Neural progenitor cell (in vitro differentiated cells): ENCODE measurements around the gene PEX12. TPM values are rescaled to one million over a fixed set of nuclear protein-coding genes. Genes with fewer than 3 reads are reported as not detected.

Source experiments
- DNase-seq: peaks from one replicate; pipeline ENCODE4 v3.0.0-alpha.2; 2016; ENCODE audit warnings: low spot score
- H2AFZ ChIP-seq: fragments of 200-600 bp; sonication (generic); replicated peaks from 2 replicates; pipeline ENCODE4 v1.6.1; 2016; ENCODE audit warnings: antibody characterized with exemption
- H3F3A ChIP-seq: fragments of 200-600 bp; sonication (generic); 2 replicates; pipeline ENCODE4 v1.6.1; 2016; ENCODE audit warnings: antibody characterized with exemption, low read depth
- H3K27ac ChIP-seq: fragments of 200-600 bp; sonication (generic); 2 replicates; pipeline ENCODE4 v1.5.1; 2016; ENCODE audit warnings: mild to moderate bottlenecking
- H3K27me3 ChIP-seq: fragments of 200-600 bp; sonication (generic); 2 replicates; pipeline ENCODE4 v1.6.1; 2016; ENCODE audit warnings: mild to moderate bottlenecking, moderate library complexity
- H3K36me3 ChIP-seq: fragments of 200-600 bp; sonication (generic); 2 replicates; pipeline ENCODE4 v1.5.1; 2016
- H3K4me1 ChIP-seq: fragments of 200-600 bp; sonication (generic); 2 replicates; pipeline ENCODE4 v1.6.1; 2016; ENCODE audit warnings: mixed run types
- H3K4me2 ChIP-seq: fragments of 200-600 bp; sonication (generic); 2 replicates; pipeline ENCODE4 v1.6.1; 2016
- H3K4me3 ChIP-seq: fragments of 200-600 bp; sonication (generic); 2 replicates; pipeline ENCODE4 v1.5.1; 2016
- H3K79me2 ChIP-seq: fragments of 200-600 bp; sonication (generic); 2 replicates; pipeline ENCODE4 v1.6.1; 2016; ENCODE audit warnings: low read depth
- H3K9ac ChIP-seq: fragments of 200-600 bp; sonication (generic); 2 replicates; pipeline ENCODE4 v1.6.1; 2016
- H3K9me3 ChIP-seq: fragments of 200-600 bp; sonication (generic); 2 replicates; pipeline ENCODE4 v1.5.1; 2016; ENCODE audit warnings: low read depth
- H4K20me1 ChIP-seq: fragments of 200-600 bp; sonication (generic); 2 replicates; pipeline ENCODE4 v1.6.1; 2016; ENCODE audit warnings: low read depth
- H3K27ac Mint-ChIP-seq: 3 replicates; pipeline ENCODE4 v1.8.0; 2021; ENCODE audit warnings: mixed read lengths
- H3K27me3 Mint-ChIP-seq: 2 replicates; pipeline ENCODE4 v1.8.0; 2022; ENCODE audit warnings: low read depth, mild to moderate bottlenecking, inconsistent platforms, moderate library complexity, mixed read lengths; ENCODE audit not compliant: insufficient read depth
- H3K36me3 Mint-ChIP-seq: 3 replicates; pipeline ENCODE4 v1.8.0; 2021; ENCODE audit warnings: mixed read lengths
- H3K4me1 Mint-ChIP-seq: 3 replicates; pipeline ENCODE4 v1.8.0; 2021; ENCODE audit warnings: mixed read lengths
- H3K4me3 Mint-ChIP-seq: 3 replicates; pipeline ENCODE4 v1.8.0; 2021; ENCODE audit warnings: mild to moderate bottlenecking, moderate library complexity, mixed read lengths
- H3K9me3 Mint-ChIP-seq: 3 replicates; pipeline ENCODE4 v1.8.0; 2020; ENCODE audit warnings: mixed read lengths
- EZH2 ChIP-seq: fragments of 200-600 bp; sonication (generic); IDR thresholded peaks from 2 replicates; pipeline ENCODE4 v1.6.1; 2017; ENCODE audit warnings: antibody characterized with exemption, mild to moderate bottlenecking, moderate library complexity
- EZH2phosphoT487 ChIP-seq: fragments of 200-600 bp; sonication (generic); IDR thresholded peaks from 2 replicates; pipeline ENCODE4 v1.6.1; 2017; ENCODE audit warnings: antibody characterized with exemption
- total RNA-seq: library from RNA; depleted of rRNA; stranded (reverse); fragments of >200 nt; gene quantifications from 2 replicates; pipeline ENCODE4 v1.2.3, GENCODE V29; 2015; ENCODE audit warnings: low replicate concordance
- TF ChIP-seq, protein P1 (sequence below): fragments of 200-600 bp; sonication (generic); IDR thresholded peaks from 2 replicates; pipeline ENCODE4 v1.5.1; 2017; ENCODE audit warnings: antibody characterized with exemption, mild to moderate bottlenecking

PEX12 gene
- total RNA-seq, result 6.5 and 7.0 TPM in 2 replicates

GRCh38 chr17:35578197-35578928 lies at the start of gene PEX12:
PEX12 (minus strand) TSS chr17:35578571; CDS start chr17:35578021, 550 bp downstream.
- no peaks in the 10 kb centered on the region for H3K9me3 Mint-ChIP-seq
- Histone ChIP-seq H4K20me1 (no peaks in the 10 kb centered on the region), H3K4me2 (peak within 1 kb of the TSS; percentile 97), H3K4me3 (peak within 1 kb of the TSS; percentile 80), H3K79me2 (peaks cover 9% of the 10 kb centered on the region), H3K27ac (peak within 1 kb of the TSS; percentile 87), H3K9me3 (no peaks in the 10 kb centered on the region), H3K4me1 (peaks cover 10% of the 10 kb centered on the region), H3K9ac (peak within 1 kb of the TSS; percentile 94), H3K27me3 (peaks cover 3% of the 10 kb centered on the region), H3K36me3 (no peaks in the 10 kb centered on the region), H3F3A (peaks cover 45% of the 10 kb centered on the region), H2AFZ (peak within 1 kb of the TSS; percentile 85)
- peak within 1 kb of the TSS; percentile 97 for H3K4me3 Mint-ChIP-seq
- TF ChIP-seq, protein P1, sequence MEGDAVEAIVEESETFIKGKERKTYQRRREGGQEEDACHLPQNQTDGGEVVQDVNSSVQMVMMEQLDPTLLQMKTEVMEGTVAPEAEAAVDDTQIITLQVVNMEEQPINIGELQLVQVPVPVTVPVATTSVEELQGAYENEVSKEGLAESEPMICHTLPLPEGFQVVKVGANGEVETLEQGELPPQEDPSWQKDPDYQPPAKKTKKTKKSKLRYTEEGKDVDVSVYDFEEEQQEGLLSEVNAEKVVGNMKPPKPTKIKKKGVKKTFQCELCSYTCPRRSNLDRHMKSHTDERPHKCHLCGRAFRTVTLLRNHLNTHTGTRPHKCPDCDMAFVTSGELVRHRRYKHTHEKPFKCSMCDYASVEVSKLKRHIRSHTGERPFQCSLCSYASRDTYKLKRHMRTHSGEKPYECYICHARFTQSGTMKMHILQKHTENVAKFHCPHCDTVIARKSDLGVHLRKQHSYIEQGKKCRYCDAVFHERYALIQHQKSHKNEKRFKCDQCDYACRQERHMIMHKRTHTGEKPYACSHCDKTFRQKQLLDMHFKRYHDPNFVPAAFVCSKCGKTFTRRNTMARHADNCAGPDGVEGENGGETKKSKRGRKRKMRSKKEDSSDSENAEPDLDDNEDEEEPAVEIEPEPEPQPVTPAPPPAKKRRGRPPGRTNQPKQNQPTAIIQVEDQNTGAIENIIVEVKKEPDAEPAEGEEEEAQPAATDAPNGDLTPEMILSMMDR, result no peak
- no peak for TF ChIP-seq EZH2phosphoT487
- peak; percentile 29 for TF ChIP-seq EZH2
- no peaks in the 10 kb centered on the region for H3K27me3 Mint-ChIP-seq
- peaks cover 13% of the 10 kb centered on the region for H3K4me1 Mint-ChIP-seq
- peaks cover 6% of the 10 kb centered on the region for H3K36me3 Mint-ChIP-seq
- DNase-seq, result peak; percentile 87
- peak within 1 kb of the TSS; percentile 88 for H3K27ac Mint-ChIP-seq

DNA sequence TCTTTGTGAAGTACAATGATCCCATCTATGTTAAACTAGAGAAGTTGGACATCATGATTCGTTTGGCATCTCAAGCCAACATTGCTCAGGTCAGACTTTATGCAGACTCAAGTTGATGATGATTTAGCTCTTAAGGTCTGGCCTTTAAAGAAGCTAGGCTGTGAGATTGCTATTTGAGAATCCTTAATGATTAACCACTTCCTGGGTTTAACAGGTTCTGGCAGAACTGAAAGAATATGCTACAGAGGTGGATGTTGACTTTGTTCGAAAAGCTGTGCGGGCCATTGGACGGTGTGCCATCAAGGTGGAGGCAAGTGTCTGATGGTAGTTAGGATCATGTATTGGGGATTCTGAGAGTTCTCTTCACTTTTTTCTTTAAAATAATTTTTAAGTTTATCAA lies 49.0 kb upstream of the PEX12 start:
- Histone ChIP-seq H3F3A (no peaks in the 10 kb centered on the region), H3K4me1 (no peaks in the 10 kb centered on the region), H3K4me3 (no peak overlapping the region), H4K20me1 (peaks cover 7% of the 10 kb centered on the region), H3K9me3 (no peaks in the 10 kb centered on the region), H3K27ac (no peak overlapping the region), H2AFZ (no peak overlapping the region), H3K9ac (no peak overlapping the region), H3K27me3 (no peaks in the 10 kb centered on the region), H3K36me3 (no peaks in the 10 kb centered on the region), H3K4me2 (no peak overlapping the region), H3K79me2 (no peaks in the 10 kb centered on the region)
- no peaks in the 10 kb centered on the region for H3K27me3 Mint-ChIP-seq
- TF ChIP-seq EZH2phosphoT487, result no peak
- H3K27ac Mint-ChIP-seq, result no peak overlapping the region
- H3K4me1 Mint-ChIP-seq, result no peaks in the 10 kb centered on the region
- H3K9me3 Mint-ChIP-seq, result no peaks in the 10 kb centered on the region
- peaks cover 8% of the 10 kb centered on the region for H3K36me3 Mint-ChIP-seq
- H3K4me3 Mint-ChIP-seq, result no peak overlapping the region
- DNase-seq, result no peak

DNA sequence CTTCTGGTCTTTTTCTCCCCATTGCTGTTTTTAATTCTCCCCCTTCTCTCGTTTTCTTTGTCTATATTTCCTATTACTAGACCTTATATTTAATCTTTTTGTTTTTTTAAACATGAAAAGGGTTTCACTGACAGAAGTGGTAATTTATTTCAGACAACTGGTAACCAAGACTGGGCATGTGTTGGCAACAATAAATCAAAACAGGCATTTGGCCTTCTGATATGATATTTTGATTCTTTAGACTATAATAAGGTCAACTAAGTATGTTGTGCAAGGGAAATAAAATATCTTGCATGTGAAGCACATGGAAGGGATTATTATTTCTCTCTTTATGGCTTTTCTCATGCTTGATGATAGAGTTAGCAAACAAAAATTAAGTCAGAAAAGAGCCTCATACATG lies 43.4 kb upstream of the PEX12 start:
- no peaks in the 10 kb centered on the region for H3K27me3 Mint-ChIP-seq
- no peak for TF ChIP-seq EZH2phosphoT487
- TF ChIP-seq, protein P1, result no peak
- TF ChIP-seq EZH2, result no peak
- no peaks in the 10 kb centered on the region for H3K9me3 Mint-ChIP-seq

GRCh38 chr17:35618628-35619027 lies 40.3 kb upstream of the PEX12 start:
- H3F3A ChIP-seq, result no peaks in the 10 kb centered on the region
- Mint-ChIP-seq H3K27ac (no peak overlapping the region), H3K4me1 (no peaks in the 10 kb centered on the region), H3K4me3 (no peak overlapping the region), H3K36me3 (no peaks in the 10 kb centered on the region), H3K27me3 (no peaks in the 10 kb centered on the region), H3K9me3 (no peaks in the 10 kb centered on the region)
- DNase-seq, result no peak
- no peaks in the 10 kb centered on the region for H3K9me3 ChIP-seq
- H3K79me2 ChIP-seq, result peaks cover 2% of the 10 kb centered on the region
- no peak overlapping the region for H3K9ac ChIP-seq
- peaks cover 3% of the 10 kb centered on the region for H3K36me3 ChIP-seq
- H2AFZ ChIP-seq, result no peak overlapping the region
- no peak overlapping the region for H3K4me3 ChIP-seq
- no peak overlapping the region for H3K27ac ChIP-seq
- no peak for TF ChIP-seq EZH2phosphoT487
- H4K20me1 ChIP-seq, result peaks cover 6% of the 10 kb centered on the region
- no peaks in the 10 kb centered on the region for H3K4me1 ChIP-seq
- no peaks in the 10 kb centered on the region for H3K27me3 ChIP-seq
- H3K4me2 ChIP-seq, result no peak overlapping the region

More for the DNA sequence above, 43.4 kb upstream of the PEX12 start:
- H3K36me3 ChIP-seq, result no peaks in the 10 kb centered on the region
- no peaks in the 10 kb centered on the region for H3K27me3 ChIP-seq
- Mint-ChIP-seq H3K36me3 (peaks cover 4% of the 10 kb centered on the region), H3K27ac (no peak overlapping the region), H3K4me3 (no peak overlapping the region), H3K4me1 (no peaks in the 10 kb centered on the region)
- H3K4me2 ChIP-seq, result no peak overlapping the region
- no peak overlapping the region for H3K9ac ChIP-seq
- H2AFZ ChIP-seq, result no peak overlapping the region
- no peaks in the 10 kb centered on the region for H3K9me3 ChIP-seq
- H4K20me1 ChIP-seq, result peaks cover 11% of the 10 kb centered on the region
- H3K79me2 ChIP-seq, result no peaks in the 10 kb centered on the region
- no peak for DNase-seq
- no peak overlapping the region for H3K4me3 ChIP-seq
- H3F3A ChIP-seq, result no peaks in the 10 kb centered on the region
- no peaks in the 10 kb centered on the region for H3K4me1 ChIP-seq
- no peak overlapping the region for H3K27ac ChIP-seq
